ENCODE data around the gene TDRD3.

GRCh38 chr13:60412909-60413616, 16.0 kb downstream of the TDRD3 start:
- TF ChIP-seq CTCF (IDR thresholded peaks at IDR 0.05; ENCODE audit: low read depth, low read length, poor library complexity, severe bottlenecking) (no peak), EZH2phosphoT487 (IDR thresholded peaks at IDR 0.05; ENCODE audit: borderline replicate concordance, low read length) (no peak)
